HEK293T (cell line): ENCODE data around the gene AP2A1.

Source experiments
- CTCF ChIA-PET: fragments of 350-600 bp; formaldehyde crosslinking; extraction: SDS; loops from one replicate; lab custom pipeline; 2021; ENCODE audit warnings: antibody characterized with exemption, inconsistent platforms; lab: Yijun Ruan, JAX
- POLR2A ChIA-PET: fragments of 350-600 bp; formaldehyde crosslinking; extraction: SDS; loops from one replicate; lab custom pipeline; 2020; ENCODE audit warnings: antibody characterized with exemption, inconsistent platforms; lab: Yijun Ruan, JAX
- DNase-seq: peaks from one replicate; pipeline ENCODE4 v3.0.0; 2012; ENCODE audit warnings: mixed read lengths; ENCODE audit errors: extremely low spot score
- ARNT ChIP-seq: fragments of 450-650 bp; IDR thresholded peaks from 2 replicates; pipeline ENCODE4 v1.6.1; 2017; ENCODE audit warnings: mild to moderate bottlenecking
- BHLHE40 ChIP-seq: fragments of 450-650 bp; IDR thresholded peaks from 2 replicates; pipeline ENCODE4 v1.6.1; 2016; ENCODE audit warnings: mild to moderate bottlenecking, moderate library complexity, borderline replicate concordance
- CTBP1 ChIP-seq: fragments of 450-650 bp; IDR thresholded peaks from 2 replicates; pipeline ENCODE4 v1.6.1; 2016; ENCODE audit warnings: borderline replicate concordance
- ELF4 ChIP-seq: fragments of 450-650 bp; IDR thresholded peaks from 2 replicates; pipeline ENCODE4 v1.6.1; 2017; ENCODE audit warnings: antibody characterized with exemption
- FOXA1 ChIP-seq: fragments of 450-650 bp; IDR thresholded peaks from 2 replicates; pipeline ENCODE4 v1.6.1; 2016; ENCODE audit warnings: mild to moderate bottlenecking
- FOXK2 ChIP-seq: fragments of 450-650 bp; IDR thresholded peaks from 2 replicates; pipeline ENCODE4 v1.6.1; 2016; ENCODE audit warnings: mild to moderate bottlenecking
- FOXM1 ChIP-seq: fragments of 450-650 bp; IDR thresholded peaks from 2 replicates; pipeline ENCODE4 v1.6.1; 2017; ENCODE audit warnings: mild to moderate bottlenecking, borderline replicate concordance
- HDGF ChIP-seq: fragments of 450-650 bp; IDR thresholded peaks from 2 replicates; pipeline ENCODE4 v1.6.1; 2017; ENCODE audit warnings: antibody characterized with exemption, borderline replicate concordance
- L3MBTL2 ChIP-seq: fragments of 450-650 bp; conservative IDR thresholded peaks from 2 replicates; pipeline ENCODE4 v1.6.1; 2016; ENCODE audit warnings: mild to moderate bottlenecking
- LEF1 ChIP-seq: fragments of 450-650 bp; IDR thresholded peaks from 2 replicates; pipeline ENCODE4 v1.6.1; 2017; ENCODE audit warnings: mild to moderate bottlenecking, borderline replicate concordance
- NFRKB ChIP-seq: fragments of 450-650 bp; IDR thresholded peaks from 2 replicates; pipeline ENCODE4 v1.6.1; 2016; ENCODE audit warnings: mild to moderate bottlenecking, moderate library complexity
- SP1 ChIP-seq: fragments of 450-650 bp; IDR thresholded peaks from 2 replicates; pipeline ENCODE4 v1.6.1; 2017
- SUZ12 ChIP-seq: fragments of 450-650 bp; IDR thresholded peaks from 2 replicates; pipeline ENCODE4 v1.6.1; 2016; ENCODE audit warnings: mild to moderate bottlenecking
- TARDBP ChIP-seq: fragments of 450-650 bp; IDR thresholded peaks from 2 replicates; pipeline ENCODE4 v1.6.1; 2016
- ZNF384 ChIP-seq: fragments of 450-650 bp; IDR thresholded peaks from 2 replicates; pipeline ENCODE4 v1.6.1; 2016
- TF ChIP-seq, protein P1 (sequence below): fragments of 450-650 bp; IDR thresholded peaks from 2 replicates; pipeline ENCODE4 v1.6.1; 2016

The AP2A1 gene

DNA sequence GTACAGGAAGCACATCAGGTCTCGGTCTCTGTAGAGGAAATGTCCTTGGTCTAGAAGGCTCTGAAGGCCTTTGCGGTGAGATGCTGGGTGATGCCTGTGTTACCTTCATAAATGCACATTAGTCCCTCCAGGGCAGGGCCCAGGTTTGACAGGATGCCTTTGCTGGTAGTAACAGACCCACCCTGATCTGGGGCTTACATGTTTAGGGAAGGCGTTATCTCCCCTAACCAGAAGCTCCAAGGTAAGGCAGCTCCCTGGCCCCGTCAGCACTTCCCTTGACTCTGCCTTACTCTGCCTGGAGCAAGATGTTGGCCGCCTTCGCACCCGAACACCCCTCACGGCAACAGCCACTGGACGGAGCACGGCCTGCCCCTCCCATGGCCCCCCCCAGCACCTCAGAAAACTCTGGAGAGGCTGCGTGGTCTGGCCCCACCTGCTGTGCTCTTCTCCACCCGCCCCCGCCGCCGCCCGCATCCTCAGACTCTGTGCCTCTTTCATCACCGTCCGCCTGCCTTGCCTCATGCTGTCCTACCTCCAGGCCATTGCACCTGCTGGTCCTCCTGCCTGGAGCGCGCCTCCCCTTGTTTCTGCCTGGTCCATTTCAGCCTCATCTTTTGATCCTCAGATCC lies 9.1 kb downstream of the AP2A1 start:
- DNase-seq = no peak
- TF ChIP-seq LEF1 (no peak), FOXM1 (no peak), CTBP1 (no peak), BHLHE40 (no peak), FOXK2 (no peak), TARDBP (no peak), SUZ12 (no peak), ELF4 (no peak), ZNF384 (no peak)
- TF ChIP-seq, protein P1, sequence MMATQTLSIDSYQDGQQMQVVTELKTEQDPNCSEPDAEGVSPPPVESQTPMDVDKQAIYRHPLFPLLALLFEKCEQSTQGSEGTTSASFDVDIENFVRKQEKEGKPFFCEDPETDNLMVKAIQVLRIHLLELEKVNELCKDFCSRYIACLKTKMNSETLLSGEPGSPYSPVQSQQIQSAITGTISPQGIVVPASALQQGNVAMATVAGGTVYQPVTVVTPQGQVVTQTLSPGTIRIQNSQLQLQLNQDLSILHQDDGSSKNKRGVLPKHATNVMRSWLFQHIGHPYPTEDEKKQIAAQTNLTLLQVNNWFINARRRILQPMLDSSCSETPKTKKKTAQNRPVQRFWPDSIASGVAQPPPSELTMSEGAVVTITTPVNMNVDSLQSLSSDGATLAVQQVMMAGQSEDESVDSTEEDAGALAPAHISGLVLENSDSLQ = no peak
- CTCF ChIA-PET = no interaction called here
- POLR2A ChIA-PET = no interaction called here

DNA sequence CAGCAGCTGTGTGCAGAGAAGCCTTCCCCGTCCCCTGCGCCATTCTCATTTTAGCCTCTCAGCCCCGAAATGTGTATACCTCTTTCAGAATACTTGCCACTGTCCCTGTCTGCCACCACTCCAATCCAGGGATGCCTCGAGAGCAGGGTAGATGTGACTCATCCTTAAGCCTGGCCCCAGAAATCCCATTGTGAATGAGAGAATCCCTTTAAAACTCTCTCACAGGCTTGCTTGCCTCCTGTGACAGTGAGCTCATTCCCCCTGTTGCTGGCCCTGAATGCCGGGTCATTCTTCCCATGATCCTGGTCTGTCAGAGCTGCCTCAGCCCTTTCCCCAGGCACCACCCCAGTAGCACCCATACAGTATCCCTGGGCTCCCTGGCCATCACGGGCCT lies 9.6 kb downstream of the AP2A1 start:
- ChIA-PET CTCF (no interaction called here), POLR2A (interaction anchor here (1.1 kb wide), 1 partner anchor 9 kb away, joined by 5 read pairs; the partner anchor contains the start of gene AP2A1)
- DNase-seq = no peak
- TF ChIP-seq HDGF = no peak
- no peak for TF ChIP-seq SUZ12
- TF ChIP-seq FOXA1 = no peak
- TF ChIP-seq FOXM1 = no peak
- no peak for TF ChIP-seq BHLHE40
- no peak for TF ChIP-seq ZNF384
- no peak for TF ChIP-seq CTBP1
- TF ChIP-seq SP1 = no peak
- TF ChIP-seq NFRKB = no peak

DNA sequence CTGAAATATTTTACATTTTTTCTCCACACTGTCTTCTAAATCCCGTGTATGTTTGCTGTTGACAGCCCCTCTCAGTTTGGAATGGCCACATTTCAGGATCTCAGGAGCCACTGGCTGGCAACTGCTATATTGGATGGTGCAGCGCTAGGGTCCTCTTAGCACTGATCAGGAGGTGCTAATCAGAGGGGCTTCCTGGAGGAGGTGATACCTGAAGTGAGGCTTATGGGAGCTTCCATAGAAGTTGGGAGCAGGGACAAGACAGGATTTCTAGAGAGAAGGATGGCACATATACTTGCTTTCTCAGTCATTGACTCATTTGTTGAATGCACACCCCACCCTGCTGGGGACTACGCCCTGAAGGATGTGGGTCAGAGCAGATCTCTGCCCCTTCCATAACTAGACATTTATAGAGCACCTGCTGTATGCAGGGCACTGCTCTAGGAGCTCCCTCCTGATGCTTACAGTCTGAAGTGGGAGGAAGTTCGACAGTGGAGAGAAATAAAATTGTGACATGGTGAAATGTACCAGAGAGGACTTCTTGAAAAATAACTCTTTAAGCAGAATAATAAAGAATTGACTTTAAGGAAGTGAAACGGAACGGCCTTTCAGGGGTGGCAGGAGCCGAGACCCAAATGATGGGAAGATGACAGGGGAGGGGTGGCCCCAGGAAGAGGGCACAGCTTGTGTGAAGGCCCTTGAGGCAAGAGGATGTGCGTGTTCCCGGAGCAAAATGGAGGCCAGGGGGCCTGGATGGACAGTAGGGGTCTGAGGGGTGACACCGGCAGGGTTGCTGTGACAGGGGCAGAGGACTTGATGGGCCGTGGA lies 13.1 kb downstream of the AP2A1 start:
- CTCF ChIA-PET = no interaction called here
- POLR2A ChIA-PET = no interaction called here
- DNase-seq = no peak
- TF ChIP-seq FOXK2 (no peak), LEF1 (no peak), ARNT (no peak), CTBP1 (no peak), BHLHE40 (no peak), NFRKB (no peak), TARDBP (no peak)
- TF ChIP-seq, protein P1 = no peak

DNA sequence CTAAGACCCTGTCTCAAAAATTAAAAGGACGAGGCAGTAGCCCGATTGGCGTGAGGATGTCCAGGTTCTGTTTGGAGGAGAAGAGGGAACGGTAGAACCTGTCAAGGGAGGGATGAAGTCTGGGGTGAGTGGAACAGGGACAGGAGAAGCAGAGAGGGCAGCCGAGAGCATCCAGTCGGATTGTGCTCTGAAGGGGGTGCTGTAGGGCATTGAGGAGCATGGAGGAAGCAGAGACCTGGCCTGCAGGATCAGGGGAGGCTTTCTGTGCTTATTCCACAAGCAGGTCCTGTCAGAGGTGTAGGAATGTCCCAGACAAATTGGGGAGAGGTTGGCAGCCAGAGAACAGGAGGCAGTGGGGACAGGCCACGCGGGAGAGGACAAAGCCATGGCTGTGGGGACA lies 14.1 kb downstream of the AP2A1 start:
- TF ChIP-seq SP1 (no peak), ZNF384 (no peak), NFRKB (no peak), LEF1 (no peak), L3MBTL2 (no peak), HDGF (no peak), ELF4 (no peak), ARNT (no peak), FOXA1 (no peak)
- TF ChIP-seq, protein P1 = no peak
- POLR2A ChIA-PET = no interaction called here
- CTCF ChIA-PET = no interaction called here
- DNase-seq = no peak

DNA sequence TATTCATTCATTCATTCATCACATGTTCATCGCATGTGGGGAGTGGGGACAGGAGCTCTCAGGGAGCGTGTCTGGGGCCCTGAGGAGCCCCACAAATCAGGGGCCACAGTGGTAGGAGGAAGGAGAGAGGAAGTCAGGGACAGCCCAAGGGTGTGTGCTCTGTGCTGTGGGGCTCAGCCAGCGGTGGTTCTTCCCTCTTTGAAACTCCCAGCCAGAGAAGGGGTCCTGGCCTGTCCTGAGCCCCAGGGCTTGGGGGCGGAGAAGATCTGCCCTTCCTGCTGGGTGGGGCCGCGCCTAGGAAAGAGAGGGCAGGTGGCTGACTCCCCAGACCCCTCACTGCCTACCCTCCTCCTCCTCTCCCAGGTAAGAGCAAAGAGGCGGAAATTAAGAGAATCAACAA lies 14.6 kb downstream of the AP2A1 start:
- CTCF ChIA-PET = no interaction called here
- POLR2A ChIA-PET = no interaction called here
- TF ChIP-seq CTBP1 (no peak), NFRKB (no peak)
- no peak for DNase-seq

DNA sequence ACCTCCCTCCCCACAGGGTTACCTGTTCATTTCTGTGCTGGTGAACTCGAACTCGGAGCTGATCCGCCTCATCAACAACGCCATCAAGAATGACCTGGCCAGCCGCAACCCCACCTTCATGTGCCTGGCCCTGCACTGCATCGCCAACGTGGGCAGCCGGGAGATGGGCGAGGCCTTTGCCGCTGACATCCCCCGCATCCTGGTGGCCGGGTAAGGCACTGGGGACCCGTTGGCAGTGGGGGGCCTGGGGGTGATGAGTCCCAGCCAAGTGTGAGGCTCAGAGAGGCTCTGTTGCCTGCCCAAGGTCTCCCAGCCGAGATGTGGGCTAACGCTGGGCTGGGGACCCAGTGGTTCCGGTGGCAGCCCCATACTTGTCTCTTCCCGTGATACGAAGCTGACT lies 15.7 kb downstream of the AP2A1 start:
- CTCF ChIA-PET = no interaction called here
- POLR2A ChIA-PET = no interaction called here
- no peak for DNase-seq
- TF ChIP-seq CTBP1 (no peak), ELF4 (no peak), TARDBP (no peak), LEF1 (no peak), L3MBTL2 (no peak), HDGF (no peak), ZNF384 (no peak), FOXA1 (no peak)

DNA sequence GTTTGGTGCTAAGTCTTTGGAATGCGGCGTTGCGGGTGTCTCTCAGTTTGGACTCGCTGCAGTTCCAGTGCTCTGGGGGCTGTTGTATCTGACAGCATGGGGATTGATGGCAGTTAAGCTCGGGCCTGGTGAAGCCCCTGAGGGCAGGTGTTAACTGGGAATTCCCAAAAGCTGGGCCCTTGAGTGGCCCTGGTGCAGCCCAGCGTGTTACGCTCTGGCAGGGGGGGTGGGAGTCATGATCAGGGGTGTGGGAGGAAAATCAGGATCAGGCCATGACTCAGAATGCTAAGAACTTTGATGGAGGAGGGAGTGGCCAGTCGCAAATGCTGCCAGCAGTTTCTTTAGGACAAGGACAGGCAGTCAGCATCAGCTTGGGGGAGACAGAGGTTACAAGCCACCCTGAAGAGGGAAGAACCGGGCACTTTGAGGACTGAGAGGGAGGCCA lies 19.6 kb downstream of the AP2A1 start:
- TF ChIP-seq LEF1 (no peak), ZNF384 (no peak)
- ChIA-PET CTCF (interaction anchor here (0.7 kb wide), 1 partner anchor 15 kb away, joined by 3 read pairs; no protein-coding TSS in a partner anchor), POLR2A (interaction anchor here (0.8 to 1.3 kb wide), 4 partner anchors 13 to 83 kb away, joined by 3 to 4 read pairs (median 4); partner anchors contain the start of genes AP2A1 and PTOV1)
- no peak for DNase-seq
